ENCODE results near the gene CLCF1.
A peak's percentile ranks its signal among the peaks of the same experiment; 100 is the strongest.

Gene CLCF1

DNA sequence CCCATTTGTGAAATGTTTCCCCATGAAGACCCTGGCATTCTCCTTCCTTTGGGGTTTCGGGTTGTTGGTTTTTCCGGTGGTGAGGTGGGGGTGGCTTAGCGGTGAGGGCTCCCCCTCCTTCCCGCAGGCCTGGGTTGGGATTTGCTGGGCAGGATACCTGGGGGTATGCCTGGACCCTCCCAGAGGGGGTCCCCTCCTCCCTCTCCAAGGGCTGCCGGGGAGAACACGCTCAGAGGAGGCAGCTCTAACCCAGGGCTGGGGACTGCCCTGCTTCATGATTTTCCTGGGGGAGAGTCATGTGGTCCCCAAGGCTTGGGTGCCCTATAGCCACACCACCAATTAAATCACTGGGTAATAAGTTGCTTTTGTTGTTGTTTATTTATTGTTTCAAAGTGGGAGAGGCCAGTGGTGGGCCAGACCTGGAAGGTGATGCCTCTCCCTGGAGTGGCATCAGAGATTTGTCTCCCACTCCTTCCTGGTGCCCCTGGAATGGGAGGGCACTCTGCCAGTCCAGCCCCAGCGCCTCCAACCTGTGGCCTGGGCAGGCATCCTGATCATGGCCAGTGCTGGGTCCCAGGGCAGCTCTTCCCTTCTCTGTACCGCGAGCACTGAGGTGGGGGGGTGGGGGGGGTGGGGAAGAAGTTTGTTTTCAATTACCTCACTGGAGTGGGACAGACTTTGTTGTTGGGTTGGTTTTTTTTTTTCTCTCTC lies 1.3 kb upstream of the CLCF1 start:
- no peak for DNase-seq (ENCODE audit: low read depth in 2 of 2)

GRCh38 chr11:67373648-67374570 lies 511 bp upstream of the CLCF1 start:
- DNase-seq (ENCODE audit: low read depth in 2 of 2), result peak; percentile 50 to 58

GRCh38 chr11:67372321-67372992 lies 941 bp downstream of the CLCF1 start:
- DNase-seq (ENCODE audit: low read depth in 2 of 2), result no peak

DNA sequence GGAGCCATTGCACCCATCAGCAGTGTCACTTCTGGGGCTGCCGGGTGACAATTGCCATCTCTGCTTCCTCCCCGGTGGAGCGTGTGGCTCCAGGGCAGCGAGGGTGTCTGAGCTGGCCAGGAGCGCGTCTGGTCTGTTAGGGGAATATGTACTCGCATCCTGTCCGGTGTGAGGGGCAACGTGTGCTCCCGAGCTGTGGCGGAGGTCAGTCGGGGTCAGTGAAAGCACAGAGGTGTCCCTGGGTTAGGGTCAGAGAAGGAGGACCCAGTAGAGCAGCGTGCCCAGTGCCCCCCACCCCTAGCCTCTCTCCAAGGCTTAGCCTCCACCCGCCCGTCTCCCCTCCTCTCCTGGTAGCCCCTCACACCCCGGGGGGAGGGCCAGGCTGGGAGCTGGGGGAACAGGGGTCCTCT lies 1.5 kb downstream of the CLCF1 start:
- DNase-seq (ENCODE audit: low read depth in 2 of 2), result no peak

DNA sequence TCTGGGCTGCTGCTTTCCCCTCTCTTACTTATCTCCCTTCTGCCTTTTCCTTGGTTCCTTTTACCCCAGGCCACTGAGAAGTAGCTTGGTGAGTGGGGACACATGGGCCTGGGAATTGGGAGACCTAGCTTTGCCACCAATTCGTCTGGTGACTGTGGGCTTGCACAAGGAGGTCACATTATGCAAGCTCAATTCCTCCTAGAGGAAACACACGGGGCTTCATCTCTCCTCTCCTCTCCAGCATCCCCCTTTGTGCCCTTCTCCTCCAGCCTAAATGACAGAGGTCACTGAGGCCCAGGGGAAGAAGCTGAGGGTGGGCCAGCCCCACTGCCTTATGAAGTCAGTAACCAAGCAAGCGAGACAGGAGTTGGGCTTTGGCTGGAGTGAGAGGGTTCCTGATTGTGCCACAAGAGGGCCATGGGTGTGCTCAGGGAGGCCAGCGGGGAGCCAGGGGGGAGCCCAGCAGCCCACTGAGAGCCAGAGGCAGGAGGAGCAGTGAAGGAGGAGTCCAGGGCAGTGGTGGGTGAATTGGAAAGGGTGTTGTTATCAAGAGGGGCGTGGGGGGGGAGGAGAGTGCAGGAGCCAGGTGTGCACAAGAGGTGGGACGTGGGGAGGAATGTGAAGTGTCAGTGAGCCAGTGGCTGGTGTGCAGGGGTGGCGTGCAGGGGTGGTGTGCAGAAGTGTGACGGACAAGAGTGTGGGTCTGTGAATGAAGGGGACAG lies 2.0 kb downstream of the CLCF1 start:
- DNase-seq (ENCODE audit: low read depth in 2 of 2), result no peak

DNA sequence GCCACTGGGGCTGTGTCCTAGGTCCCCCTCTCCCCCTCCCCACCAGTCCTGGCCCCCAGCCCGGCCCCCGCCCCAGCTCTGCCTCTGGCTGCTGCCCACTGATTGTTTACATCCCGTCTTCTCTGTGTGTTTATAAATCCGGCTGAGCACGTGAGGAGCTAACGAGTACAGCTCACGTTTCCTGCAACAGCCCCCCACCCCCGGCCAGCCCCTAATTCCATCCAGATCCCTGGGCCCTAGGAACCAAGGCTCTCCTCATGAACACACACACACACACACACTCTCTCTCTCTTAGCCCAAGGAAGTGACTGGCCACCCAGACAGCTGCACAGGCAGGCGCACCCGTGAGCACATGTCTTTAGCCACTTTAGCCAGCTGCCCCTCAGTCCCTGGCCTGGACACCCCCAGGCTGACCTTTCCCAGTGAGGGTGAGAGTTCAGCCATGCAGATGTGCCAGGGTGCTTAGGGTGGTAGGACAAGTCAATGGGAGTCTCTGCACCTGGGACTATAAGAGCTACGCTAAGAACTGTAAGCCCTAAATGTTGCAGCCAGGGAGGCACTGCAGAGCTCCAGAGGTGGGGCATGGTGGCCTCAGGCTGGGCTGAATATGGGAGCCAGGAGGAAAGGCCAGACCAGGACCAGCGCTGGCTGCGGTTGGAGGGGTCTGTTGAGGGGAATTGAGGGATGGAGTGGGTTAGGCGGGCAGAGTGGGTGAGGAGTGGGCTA lies 2.9 kb downstream of the CLCF1 start:
- no peak for DNase-seq (ENCODE audit: low read depth in 2 of 2)

GRCh38 chr11:67369801-67370284 lies 3.6 kb downstream of the CLCF1 start:
- no peak for DNase-seq (ENCODE audit: low read depth in 2 of 2)

DNA sequence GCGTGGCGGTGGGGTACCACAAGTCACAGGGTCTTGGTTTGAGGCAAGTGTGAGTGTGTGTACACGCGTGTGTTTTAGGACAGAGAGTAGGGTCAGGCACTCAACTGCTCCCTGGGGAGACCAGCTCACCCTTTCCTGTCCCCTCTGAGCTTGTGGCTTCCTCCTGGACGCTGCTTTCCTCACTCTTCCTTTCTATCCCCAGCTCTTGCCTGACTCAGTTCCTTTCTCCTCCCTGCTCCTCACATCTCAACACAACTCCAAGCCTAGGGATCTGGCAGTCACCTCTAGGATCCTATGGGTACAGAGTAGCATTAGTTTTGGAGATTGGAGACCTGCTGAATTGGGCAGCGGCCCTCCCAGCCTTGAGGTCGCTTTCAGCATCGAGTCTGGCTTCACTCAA lies 4.1 kb downstream of the CLCF1 start:
- no peak for DNase-seq (ENCODE audit: low read depth in 2 of 2)

- no peak for DNase-seq (ENCODE audit: low read depth in 2 of 2)
Measured at GRCh38 chr11:67368621-67369020, 4.8 kb downstream of the CLCF1 start.

- no peak for DNase-seq (ENCODE audit: low read depth in 2 of 2)
Measured at GRCh38 chr11:67367761-67368227, 5.6 kb downstream of the CLCF1 start.

DNA sequence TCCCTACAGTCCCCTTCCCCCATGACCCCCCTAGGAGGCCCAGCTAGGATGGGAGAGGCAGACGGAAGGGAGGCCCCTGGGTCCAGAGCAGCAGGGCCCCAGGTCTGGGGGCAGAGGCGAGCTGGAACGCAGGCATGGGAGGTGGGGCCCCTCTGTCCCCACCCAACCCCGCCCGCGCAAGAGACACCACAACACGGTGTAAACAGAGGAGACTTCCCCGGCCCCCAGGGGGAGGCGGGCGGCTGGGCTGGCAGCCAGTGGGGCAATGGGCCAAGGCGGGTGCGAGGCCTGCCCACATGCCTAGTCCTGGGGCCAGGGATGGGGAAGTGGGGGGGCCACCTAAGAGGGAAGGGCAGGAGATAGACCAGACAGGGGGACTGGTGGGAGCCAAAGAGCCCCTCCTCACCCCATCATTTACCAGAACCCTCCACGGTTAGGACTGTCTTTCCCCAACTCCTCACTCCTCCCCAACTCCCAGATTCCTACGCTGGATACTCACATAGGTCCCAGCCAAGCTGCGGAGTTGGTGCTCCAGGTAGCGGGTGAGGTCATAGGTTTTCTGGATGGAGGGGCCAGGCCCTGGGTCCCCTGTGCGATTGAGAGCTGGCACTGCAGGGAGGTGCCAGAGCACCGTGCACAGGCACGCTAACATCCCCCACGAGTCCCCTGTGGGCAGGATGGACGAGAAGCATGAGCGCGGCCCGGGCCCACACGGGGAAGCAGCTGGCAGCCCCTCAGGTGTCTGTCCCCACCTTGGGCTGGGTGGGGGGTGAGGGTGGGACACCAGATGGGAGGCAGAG lies 6.2 kb downstream of the CLCF1 start:
- DNase-seq (ENCODE audit: low read depth in 2 of 2), result no peak

DNA sequence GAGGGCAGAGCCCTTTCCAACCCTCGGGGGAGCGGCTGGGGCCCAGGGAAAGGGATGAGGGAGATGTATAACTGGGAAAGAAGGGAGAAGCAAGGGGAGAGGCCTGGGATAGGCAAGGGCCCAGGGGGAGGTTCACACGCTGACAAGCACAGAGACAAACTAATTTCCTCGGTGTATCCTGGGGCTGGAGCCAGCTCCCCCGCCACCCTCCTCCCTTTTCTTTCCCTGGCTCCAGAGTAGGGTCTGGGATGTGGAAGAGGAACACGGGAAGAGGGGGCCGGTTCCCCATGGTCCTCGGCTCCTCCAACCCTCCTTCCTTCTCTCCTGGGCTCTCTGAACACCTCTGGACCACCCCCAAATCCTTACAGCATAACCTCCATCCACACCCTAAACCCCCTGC lies 6.9 kb downstream of the CLCF1 start:
- DNase-seq (ENCODE audit: low read depth in 2 of 2), result no peak

DNA sequence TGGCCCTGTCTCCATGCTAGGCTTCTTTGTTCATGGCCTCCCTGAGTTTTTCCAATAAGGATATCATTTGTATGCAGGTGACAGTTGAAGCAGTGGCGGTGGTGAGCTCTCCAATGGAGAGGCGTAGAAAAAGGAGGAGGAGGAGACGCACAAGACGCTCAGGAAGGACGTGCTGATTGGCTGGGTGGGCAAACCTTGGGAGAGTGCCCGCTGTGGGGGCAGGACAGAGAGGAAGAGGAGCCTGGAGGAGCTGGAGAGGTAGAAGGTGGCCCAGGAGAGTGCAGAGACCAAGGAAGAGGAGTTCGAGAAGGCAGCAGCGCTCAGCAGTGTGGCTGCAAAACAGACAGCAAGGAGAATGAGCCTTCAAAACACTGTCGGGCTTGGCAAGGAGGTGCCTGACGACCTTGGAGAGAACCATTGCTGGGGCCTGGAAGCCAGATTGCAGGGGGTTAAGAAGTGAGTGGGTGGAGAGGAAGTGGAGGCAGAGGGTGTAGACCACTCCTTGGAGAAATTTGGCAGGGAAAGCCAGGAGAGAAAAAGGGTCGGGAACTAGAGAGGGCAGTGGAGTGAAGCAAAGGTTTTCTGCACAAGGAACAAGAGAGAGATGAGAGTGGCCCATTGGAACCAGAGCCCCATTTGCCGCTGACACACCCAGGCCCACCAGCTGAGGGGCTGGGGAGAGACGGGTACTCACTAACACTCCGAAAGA lies 7.5 kb downstream of the CLCF1 start:
- no peak for DNase-seq (ENCODE audit: low read depth in 2 of 2)

DNA sequence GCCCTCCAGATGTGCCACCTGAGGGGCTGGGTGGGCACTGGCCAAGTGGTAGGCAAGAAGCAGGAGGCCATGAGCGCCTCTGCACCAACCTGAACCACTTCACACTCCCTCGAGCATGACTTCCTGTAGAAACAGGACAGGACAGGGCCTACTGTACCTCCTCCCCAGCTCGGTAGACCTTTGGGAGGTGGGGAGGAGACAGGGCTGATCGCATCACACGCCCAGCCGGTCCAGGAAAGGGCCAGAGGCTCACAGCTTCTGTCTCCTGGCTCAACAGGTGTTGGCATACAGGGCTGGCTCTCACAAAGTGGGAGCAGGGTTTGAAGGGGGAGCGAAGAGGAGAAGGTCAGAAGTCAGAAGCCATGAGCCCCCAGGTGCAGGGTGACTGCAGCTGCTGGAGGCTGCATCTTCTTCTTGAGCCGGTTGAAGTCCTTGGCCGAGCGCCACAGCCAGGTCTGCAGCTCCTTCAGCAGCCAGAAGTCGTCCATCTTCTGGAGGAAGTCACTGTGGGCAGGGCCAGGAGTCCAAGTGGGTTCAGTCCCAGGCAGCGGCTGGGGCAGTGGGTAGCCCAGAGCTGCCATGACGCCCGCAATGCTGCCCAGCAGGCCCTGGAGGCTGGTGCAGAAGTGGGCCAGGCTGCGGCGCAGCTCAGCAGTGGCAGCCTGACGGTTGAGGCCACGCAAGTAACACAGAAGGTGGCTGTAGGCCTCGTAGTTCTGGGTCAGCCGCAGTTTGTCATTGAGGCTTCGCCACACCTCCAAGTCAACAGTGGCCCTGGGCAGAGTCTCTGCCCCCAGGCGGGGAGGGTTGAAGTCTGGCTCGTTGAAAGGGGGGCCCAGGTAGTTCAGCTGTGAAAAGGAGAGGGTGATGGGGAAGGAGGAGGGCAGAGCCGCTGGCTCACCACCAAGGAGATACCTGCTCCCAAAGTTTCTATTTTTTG lies 8.3 kb downstream of the CLCF1 start:
- DNase-seq (ENCODE audit: low read depth in 2 of 2), result no peak

GRCh38 chr11:67364169-67364568 lies 9.2 kb downstream of the CLCF1 start:
- DNase-seq (ENCODE audit: low read depth in 2 of 2), result no peak

GRCh38 chr11:67357831-67358670 lies 15.3 kb downstream of the CLCF1 start:
- no peak for DNase-seq (ENCODE audit: low read depth in 2 of 2)

DNA sequence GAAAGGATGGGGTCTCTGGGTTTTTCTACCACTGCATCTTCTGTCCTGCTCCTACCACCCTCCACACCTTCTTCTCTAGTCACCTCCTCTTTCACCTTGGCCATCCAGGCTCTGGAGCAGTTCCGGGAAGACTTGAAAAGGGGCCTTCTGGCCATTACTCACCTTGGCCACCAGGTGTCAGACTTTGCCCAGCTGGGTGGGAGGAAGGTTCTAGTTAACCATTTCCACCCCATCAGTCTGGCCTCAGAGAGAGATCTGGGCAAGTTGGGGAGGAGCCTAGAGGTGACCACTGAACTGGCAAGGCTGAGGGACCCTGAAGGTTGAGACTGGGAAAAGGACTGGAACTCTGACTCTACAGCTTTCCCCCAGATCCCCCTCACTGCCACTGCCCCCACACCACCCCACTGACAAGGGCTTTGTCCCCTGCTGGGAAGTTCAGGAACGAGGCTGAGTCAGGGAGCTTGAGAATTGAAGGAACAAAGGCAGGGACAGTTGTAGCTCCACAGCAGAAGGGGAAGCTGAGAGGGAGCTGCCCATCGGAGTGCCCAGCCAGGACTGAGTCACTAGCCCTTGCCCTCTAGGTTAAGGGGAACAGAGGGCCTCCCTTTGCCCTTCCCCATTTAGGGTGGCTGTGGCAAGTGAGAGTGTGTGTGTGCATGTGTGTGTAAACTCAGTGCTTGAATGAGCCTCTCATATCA lies 16.4 kb downstream of the CLCF1 start:
- DNase-seq (ENCODE audit: low read depth in 2 of 2), result peak; percentile 39 to 51

Data from stimulated activated CD8-positive, alpha-beta memory T cell treated with anti-CD3 and anti-CD28 coated beads, Interleukin-2, amount 100 ng/mL, for 1 hour (primary cell).